ENCODE measurements around the gene GRIA4. TPM values are rescaled to one million over a fixed set of nuclear protein-coding genes. Genes with fewer than 3 reads are reported as not detected.

GRIA4 gene
- total RNA-seq, 4 donors from 2014 or later: not detected

GRCh38 chr11:105789579-105790420 lies 179.9 kb downstream of the GRIA4 start:
- DNase-seq: no peak
- WGBS, 2 donors: 45 to 53% methylated on average over 1 of the region's 1 CpG
- Histone ChIP-seq H3K4me3 (no peak overlapping the region), H3K27ac (no peak overlapping the region), H3K9me3 (no peaks in the 10 kb centered on the region), H3K27me3 (no peaks in the 10 kb centered on the region), H3K4me1 (no peaks in the 10 kb centered on the region), H3K36me3 (no peaks in the 10 kb centered on the region)
- intact Hi-C loops (cut with DNase I): no loop called here
- TF ChIP-seq POLR2A (IDR thresholded peaks at IDR 0.05): no peak
- TF ChIP-seq, protein P1, sequence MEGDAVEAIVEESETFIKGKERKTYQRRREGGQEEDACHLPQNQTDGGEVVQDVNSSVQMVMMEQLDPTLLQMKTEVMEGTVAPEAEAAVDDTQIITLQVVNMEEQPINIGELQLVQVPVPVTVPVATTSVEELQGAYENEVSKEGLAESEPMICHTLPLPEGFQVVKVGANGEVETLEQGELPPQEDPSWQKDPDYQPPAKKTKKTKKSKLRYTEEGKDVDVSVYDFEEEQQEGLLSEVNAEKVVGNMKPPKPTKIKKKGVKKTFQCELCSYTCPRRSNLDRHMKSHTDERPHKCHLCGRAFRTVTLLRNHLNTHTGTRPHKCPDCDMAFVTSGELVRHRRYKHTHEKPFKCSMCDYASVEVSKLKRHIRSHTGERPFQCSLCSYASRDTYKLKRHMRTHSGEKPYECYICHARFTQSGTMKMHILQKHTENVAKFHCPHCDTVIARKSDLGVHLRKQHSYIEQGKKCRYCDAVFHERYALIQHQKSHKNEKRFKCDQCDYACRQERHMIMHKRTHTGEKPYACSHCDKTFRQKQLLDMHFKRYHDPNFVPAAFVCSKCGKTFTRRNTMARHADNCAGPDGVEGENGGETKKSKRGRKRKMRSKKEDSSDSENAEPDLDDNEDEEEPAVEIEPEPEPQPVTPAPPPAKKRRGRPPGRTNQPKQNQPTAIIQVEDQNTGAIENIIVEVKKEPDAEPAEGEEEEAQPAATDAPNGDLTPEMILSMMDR (IDR thresholded peaks at IDR 0.05): no peak

- intact Hi-C loops (cut with DNase I): no loop called here
- Histone ChIP-seq H3K4me3 (no peak overlapping the region), H3K36me3 (no peaks in the 10 kb centered on the region), H3K4me1 (no peaks in the 10 kb centered on the region), H3K27me3 (no peaks in the 10 kb centered on the region), H3K9me3 (no peaks in the 10 kb centered on the region), H3K27ac (no peak overlapping the region)
- WGBS, 2 donors: 25 to 37% methylated on average over 3 of the region's 3 CpGs
- DNase-seq: no peak
- TF ChIP-seq POLR2A (IDR thresholded peaks at IDR 0.05): no peak
- TF ChIP-seq, protein P1 (IDR thresholded peaks at IDR 0.05): no peak
Observed at GRCh38 chr11:105790840-105791239, 181.0 kb downstream of the GRIA4 start.

DNA sequence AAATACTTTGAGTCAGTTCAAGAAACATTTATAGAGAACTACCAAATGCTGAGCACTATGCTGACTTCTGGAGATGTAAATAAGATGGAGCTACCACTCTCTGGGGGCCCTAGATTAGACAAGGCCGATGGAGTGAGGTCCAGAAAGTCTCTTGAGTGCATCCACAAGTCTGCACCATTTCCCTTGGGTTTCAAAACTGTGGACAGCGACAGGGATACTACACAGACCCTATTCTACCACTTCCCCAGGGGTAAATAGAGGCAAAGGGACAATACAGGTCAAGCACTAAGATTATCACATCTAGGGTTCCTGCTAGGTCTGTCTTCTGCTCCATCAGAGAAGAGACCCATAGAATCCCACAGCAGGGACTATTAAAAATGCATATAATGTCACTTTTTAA lies 183.2 kb downstream of the GRIA4 start:
- TF ChIP-seq POLR2A (IDR thresholded peaks at IDR 0.05): no peak
- H3K27me3 ChIP-seq: no peaks in the 10 kb centered on the region
- no peaks in the 10 kb centered on the region for H3K9me3 ChIP-seq
- no peaks in the 10 kb centered on the region for H3K36me3 ChIP-seq
- H3K4me1 ChIP-seq: no peaks in the 10 kb centered on the region
- DNase-seq: no peak
- no peak overlapping the region for H3K27ac ChIP-seq
- WGBS, 2 donors: 33 to 42% methylated on average over 2 of the region's 2 CpGs
- H3K4me3 ChIP-seq: no peak overlapping the region
- intact Hi-C loops (cut with DNase I): no loop called here

GRCh38 chr11:105799263-105799662 lies 189.4 kb downstream of the GRIA4 start:
- Histone ChIP-seq H3K4me3 (no peak overlapping the region), H3K27me3 (no peaks in the 10 kb centered on the region), H3K36me3 (no peaks in the 10 kb centered on the region), H3K27ac (no peak overlapping the region), H3K4me1 (no peaks in the 10 kb centered on the region), H3K9me3 (no peaks in the 10 kb centered on the region)
- intact Hi-C loops (cut with DNase I): no loop called here
- WGBS, 2 donors: 27 to 48% methylated on average over 2 of the region's 2 CpGs
- DNase-seq: no peak
- TF ChIP-seq, protein P1 (IDR thresholded peaks at IDR 0.05): no peak
- TF ChIP-seq POLR2A (IDR thresholded peaks at IDR 0.05): no peak

DNA sequence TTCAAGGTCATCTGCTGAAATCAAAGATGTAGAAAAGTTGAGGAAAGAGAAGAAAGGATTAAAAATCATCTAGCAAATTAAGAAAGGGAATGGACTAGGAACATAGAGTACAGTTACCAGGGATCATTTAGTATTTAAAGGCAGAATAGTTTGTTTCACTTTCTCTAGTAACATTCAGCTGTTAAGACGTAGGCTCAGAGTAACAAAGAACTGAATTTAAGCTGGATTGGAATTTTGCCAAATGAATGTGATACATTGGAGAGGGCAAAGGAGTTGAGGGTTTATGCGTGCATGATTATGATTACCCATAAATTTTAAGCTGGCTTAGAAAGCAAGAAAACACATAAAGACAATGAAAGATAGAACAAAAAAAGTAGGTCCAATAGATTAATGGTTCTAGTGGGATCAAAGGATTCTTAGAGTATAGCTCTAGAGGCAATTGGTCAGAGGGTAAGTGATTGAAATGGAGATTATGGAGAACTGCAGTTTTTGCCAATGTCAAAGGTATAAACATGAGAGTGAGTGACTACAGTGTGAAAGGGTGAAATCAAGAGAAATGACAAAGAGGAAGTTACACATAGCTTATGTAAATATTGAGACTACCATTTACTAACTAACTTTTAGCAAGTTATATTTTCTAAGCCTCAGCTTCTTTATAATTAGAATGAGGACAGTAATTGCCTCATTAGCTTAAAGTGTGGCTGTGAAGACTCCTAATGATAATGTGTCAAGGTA lies 190.0 kb downstream of the GRIA4 start:
- no peak for TF ChIP-seq POLR2A (IDR thresholded peaks at IDR 0.05)
- TF ChIP-seq, protein P1 (IDR thresholded peaks at IDR 0.05): no peak
- WGBS, 2 donors: 35 to 42% methylated on average over 2 of the region's 2 CpGs
- DNase-seq: no peak

More for the DNA sequence above, 190.0 kb downstream of the GRIA4 start:
- H3K36me3 ChIP-seq: no peaks in the 10 kb centered on the region
- no peaks in the 10 kb centered on the region for H3K9me3 ChIP-seq
- intact Hi-C loops (cut with DNase I): no loop called here
- no peak overlapping the region for H3K27ac ChIP-seq
- no peak overlapping the region for H3K4me3 ChIP-seq
- no peaks in the 10 kb centered on the region for H3K4me1 ChIP-seq
- no peaks in the 10 kb centered on the region for H3K27me3 ChIP-seq
